ENCODE data around the gene PHF21A. TPM values are rescaled to one million over a fixed set of nuclear protein-coding genes. Genes with fewer than 3 reads are reported as not detected.

PHF21A gene
- total RNA-seq, 2 experiments from 2014 or later: 23.1 to 56.1 TPM

- intact Hi-C loops (cut with micrococcal nuclease; ENCODE audit: unreplicated experiment): loop anchor here (1.0 to 5.0 kb wide), 4 partner anchors 189 to 272 kb away; partner anchors contain the start of genes CRY2 and PEX16
- Histone ChIP-seq H3K4me3 (ENCODE audit: low read depth, low read length, poor library complexity, severe bottlenecking) (peak overlapping the region; percentile 71), H4K20me1 (ENCODE audit: insufficient read depth, low read length) (peaks cover 11% of the 10 kb centered on the region), H3K4me1 (ENCODE audit: insufficient read depth, low read length, poor library complexity, severe bottlenecking) (peaks cover 48% of the 10 kb centered on the region), H3K4me2 (ENCODE audit: low read length) (peak overlapping the region; percentile 80), H2AFZ (ENCODE audit: low read length) (peak overlapping the region; percentile 79; the same call in 1 of the 2 replicates), H3K27ac (ENCODE audit: low read depth, low read length, poor library complexity, severe bottlenecking) (peak overlapping the region; percentile 86), H3K79me2 (ENCODE audit: insufficient read depth, low read depth, low read length) (peaks cover 56% of the 10 kb centered on the region), H3K36me3 (ENCODE audit: insufficient read depth, low read length) (no peaks in the 10 kb centered on the region), H3K9me3 (ENCODE audit: low read length) (no peaks in the 10 kb centered on the region), H3K9me2 (ENCODE audit: insufficient read depth, low read length) (no peaks in the 10 kb centered on the region)
- peak; percentile 74 for DNase-seq (ENCODE audit: low spot score)
- BruUV-seq (replicated peaks): no TSS peak
- CTCF ChIA-PET (ENCODE audit: unreplicated experiment): no interaction called here
- POLR2A ChIA-PET: interaction anchor here (0.6 to 1.7 kb wide), 4 partner anchors 15 to 322 kb away, joined by 3 read pairs; no protein-coding TSS in a partner anchor
- TF ChIP-seq CTCF (conservative IDR thresholded peaks at IDR 0.05; ENCODE audit: low read length) (no peak), EZH2phosphoT487 (IDR thresholded peaks at IDR 0.05; ENCODE audit: borderline replicate concordance, low read depth, low read length) (no peak)
These were observed 1.7 kb downstream of the PHF21A start for GRCh38 chr11:46119352-46120216.

GRCh38 chr11:46118702-46119351 is 2.4 kb downstream of the PHF21A start:
- BruUV-seq (replicated peaks): TSS peak; percentile 59
- Histone ChIP-seq H3K27ac (ENCODE audit: low read depth, low read length, poor library complexity, severe bottlenecking) (peak overlapping the region; percentile 86), H3K9me2 (ENCODE audit: insufficient read depth, low read length) (no peaks in the 10 kb centered on the region), H3K4me1 (ENCODE audit: insufficient read depth, low read length, poor library complexity, severe bottlenecking) (peaks cover 56% of the 10 kb centered on the region), H3K9me3 (ENCODE audit: low read length) (no peaks in the 10 kb centered on the region), H3K4me2 (ENCODE audit: low read length) (peak overlapping the region; percentile 80), H3K79me2 (ENCODE audit: insufficient read depth, low read depth, low read length) (peaks cover 63% of the 10 kb centered on the region), H3K4me3 (ENCODE audit: low read depth, low read length, poor library complexity, severe bottlenecking) (peak overlapping the region; percentile 71), H2AFZ (ENCODE audit: low read length) (peak overlapping the region; percentile 79; the same call in 1 of the 2 replicates), H4K20me1 (ENCODE audit: insufficient read depth, low read length) (peaks cover 11% of the 10 kb centered on the region), H3K36me3 (ENCODE audit: insufficient read depth, low read length) (no peaks in the 10 kb centered on the region)
- TF ChIP-seq CTCF (conservative IDR thresholded peaks at IDR 0.05; ENCODE audit: low read length) (no peak), EZH2phosphoT487 (IDR thresholded peaks at IDR 0.05; ENCODE audit: borderline replicate concordance, low read depth, low read length) (no peak)
- ChIA-PET CTCF (ENCODE audit: unreplicated experiment) (no interaction called here), POLR2A (interaction anchor here (0.7 kb wide), 2 partner anchors 29 to 124 kb away, joined by 3 read pairs; no protein-coding TSS in a partner anchor)
- intact Hi-C loops (cut with micrococcal nuclease; ENCODE audit: unreplicated experiment): loop anchor here (1.0 to 5.0 kb wide), 2 partner anchors 189 to 202 kb away; partner anchors contain the start of gene PEX16
- no peak for DNase-seq (ENCODE audit: low spot score)
